ENCODE measurements around the gene NPTX2.

NPTX2 gene, protein sequence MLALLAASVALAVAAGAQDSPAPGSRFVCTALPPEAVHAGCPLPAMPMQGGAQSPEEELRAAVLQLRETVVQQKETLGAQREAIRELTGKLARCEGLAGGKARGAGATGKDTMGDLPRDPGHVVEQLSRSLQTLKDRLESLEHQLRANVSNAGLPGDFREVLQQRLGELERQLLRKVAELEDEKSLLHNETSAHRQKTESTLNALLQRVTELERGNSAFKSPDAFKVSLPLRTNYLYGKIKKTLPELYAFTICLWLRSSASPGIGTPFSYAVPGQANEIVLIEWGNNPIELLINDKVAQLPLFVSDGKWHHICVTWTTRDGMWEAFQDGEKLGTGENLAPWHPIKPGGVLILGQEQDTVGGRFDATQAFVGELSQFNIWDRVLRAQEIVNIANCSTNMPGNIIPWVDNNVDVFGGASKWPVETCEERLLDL

DNA sequence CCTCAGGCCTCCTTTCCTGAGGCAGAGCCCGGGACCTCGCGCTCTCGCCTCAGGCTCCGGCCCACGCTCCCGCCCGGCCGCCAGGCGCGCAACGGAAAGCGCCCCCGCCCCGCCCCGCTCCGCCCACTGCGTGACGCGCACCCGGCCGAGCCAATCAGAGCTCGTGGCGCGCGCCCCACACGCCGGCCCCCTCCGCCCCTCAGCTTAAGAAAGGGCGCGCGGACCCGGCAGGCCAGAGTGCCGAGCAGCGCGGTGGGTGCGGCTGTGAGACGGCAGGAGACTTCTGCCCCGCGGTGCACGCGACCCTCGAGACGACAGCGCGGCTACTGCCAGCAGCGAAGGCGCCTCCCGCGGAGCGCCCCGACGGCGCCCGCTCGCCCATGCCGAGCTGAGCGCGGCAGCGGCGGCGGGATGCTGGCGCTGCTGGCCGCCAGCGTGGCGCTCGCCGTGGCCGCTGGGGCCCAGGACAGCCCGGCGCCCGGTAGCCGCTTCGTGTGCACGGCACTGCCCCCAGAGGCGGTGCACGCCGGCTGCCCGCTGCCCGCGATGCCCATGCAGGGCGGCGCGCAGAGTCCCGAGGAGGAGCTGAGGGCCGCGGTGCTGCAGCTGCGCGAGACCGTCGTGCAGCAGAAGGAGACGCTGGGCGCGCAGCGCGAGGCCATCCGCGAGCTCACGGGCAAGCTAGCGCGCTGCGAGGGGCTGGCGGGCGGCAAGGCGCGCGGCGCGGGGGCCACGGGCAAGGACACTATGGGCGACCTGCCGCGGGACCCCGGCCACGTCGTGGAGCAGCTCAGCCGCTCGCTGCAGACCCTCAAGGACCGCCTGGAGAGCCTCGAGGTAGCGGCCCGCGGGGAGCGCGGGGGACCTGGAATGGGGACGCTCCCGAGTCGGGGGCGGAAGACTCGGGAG lies at the start of gene NPTX2:
NPTX2 (plus strand) TSS at position 235 of the 909 bp plus-strand sequence; CDS start at position 412, 177 bp downstream.
- no peaks in the 10 kb centered on the region for H3K9me2 ChIP-seq (replicated peaks; ENCODE audit: insufficient read depth, low read length)
- H3K4me1 ChIP-seq (ENCODE audit: low read length) = no peaks in the 10 kb centered on the region
- H3K4me3 ChIP-seq (ENCODE audit: low read length) = no peak within 1 kb of the TSS
- no peaks in the 10 kb centered on the region for H3K9me3 ChIP-seq (replicated peaks; ENCODE audit: insufficient read depth, low read length)
- no peak within 1 kb of the TSS for H3K27ac ChIP-seq (ENCODE audit: low read length)
- H4K20me1 ChIP-seq (ENCODE audit: insufficient read depth, low read length) = no peaks in the 10 kb centered on the region
- no peaks in the 10 kb centered on the region for H3F3A ChIP-seq (ENCODE audit: insufficient read depth, low read length)
- H2AFZ ChIP-seq (ENCODE audit: low read length) = no peak within 1 kb of the TSS
- no peaks in the 10 kb centered on the region for H3K36me3 ChIP-seq (replicated peaks; ENCODE audit: insufficient read depth, low read length)
- no peaks in the 10 kb centered on the region for H3K79me2 ChIP-seq (ENCODE audit: low read length)
- H3K27me3 ChIP-seq (replicated peaks; ENCODE audit: insufficient read depth, low read length) = peaks cover 3% of the 10 kb centered on the region; the same call in 1 of the 2 replicates
- no peak within 1 kb of the TSS for H3K9ac ChIP-seq (ENCODE audit: low read length)
- DNase-seq = no peak
- TF ChIP-seq, protein P1, sequence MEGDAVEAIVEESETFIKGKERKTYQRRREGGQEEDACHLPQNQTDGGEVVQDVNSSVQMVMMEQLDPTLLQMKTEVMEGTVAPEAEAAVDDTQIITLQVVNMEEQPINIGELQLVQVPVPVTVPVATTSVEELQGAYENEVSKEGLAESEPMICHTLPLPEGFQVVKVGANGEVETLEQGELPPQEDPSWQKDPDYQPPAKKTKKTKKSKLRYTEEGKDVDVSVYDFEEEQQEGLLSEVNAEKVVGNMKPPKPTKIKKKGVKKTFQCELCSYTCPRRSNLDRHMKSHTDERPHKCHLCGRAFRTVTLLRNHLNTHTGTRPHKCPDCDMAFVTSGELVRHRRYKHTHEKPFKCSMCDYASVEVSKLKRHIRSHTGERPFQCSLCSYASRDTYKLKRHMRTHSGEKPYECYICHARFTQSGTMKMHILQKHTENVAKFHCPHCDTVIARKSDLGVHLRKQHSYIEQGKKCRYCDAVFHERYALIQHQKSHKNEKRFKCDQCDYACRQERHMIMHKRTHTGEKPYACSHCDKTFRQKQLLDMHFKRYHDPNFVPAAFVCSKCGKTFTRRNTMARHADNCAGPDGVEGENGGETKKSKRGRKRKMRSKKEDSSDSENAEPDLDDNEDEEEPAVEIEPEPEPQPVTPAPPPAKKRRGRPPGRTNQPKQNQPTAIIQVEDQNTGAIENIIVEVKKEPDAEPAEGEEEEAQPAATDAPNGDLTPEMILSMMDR (IDR thresholded peaks at IDR 0.05; ENCODE audit: low read length) = no peak
- no peak within 1 kb of the TSS for H3K4me2 ChIP-seq (ENCODE audit: low read depth, low read length)

DNA sequence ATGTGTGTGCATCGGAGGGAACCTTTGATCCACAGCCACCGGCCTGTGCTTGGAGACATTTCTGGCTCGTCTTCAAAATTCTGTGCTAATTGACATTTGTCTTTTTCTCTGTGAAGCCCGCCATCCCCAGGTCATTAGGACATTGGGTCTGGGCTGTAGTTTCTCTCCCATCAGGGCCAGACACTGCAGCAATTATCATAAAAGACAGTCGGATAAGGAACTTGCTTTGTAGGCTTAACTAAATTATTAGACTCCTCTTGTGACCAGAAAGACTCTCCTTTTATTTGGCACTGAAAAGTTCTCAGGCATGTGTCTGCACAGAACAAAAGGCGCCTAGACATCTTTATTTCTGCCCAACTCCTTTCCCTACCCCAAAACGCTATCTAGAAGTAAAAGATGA lies 49.1 kb upstream of the NPTX2 start:
- no peaks in the 10 kb centered on the region for H3K4me1 ChIP-seq (ENCODE audit: low read length)
- H3F3A ChIP-seq (ENCODE audit: insufficient read depth, low read length) = no peaks in the 10 kb centered on the region

DNA sequence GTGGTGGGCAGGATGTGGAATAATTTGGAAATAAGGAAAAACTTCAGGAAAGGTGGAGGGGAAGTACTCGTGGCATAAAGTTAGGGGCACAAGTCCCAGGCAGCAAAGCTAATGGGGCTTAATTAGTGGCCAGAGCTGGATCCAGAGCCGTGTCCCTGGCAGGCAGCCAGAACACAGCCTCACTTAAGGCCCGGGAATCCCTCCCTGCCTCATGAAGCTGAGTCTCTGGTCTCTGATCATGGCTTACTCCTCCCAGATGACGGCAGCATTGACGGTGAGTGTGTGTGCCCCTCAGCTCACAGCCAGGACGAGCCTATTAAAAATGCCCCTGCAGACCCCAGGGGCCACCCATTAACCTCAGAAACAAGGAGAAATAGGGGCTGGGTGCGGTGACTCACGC lies 48.2 kb upstream of the NPTX2 start:
- H3K4me2 ChIP-seq (ENCODE audit: low read depth, low read length) = no peak overlapping the region
- H3K9me3 ChIP-seq (replicated peaks; ENCODE audit: insufficient read depth, low read length) = no peaks in the 10 kb centered on the region
- peaks cover 14% of the 10 kb centered on the region; the same call in 1 of the 2 replicates for H3K27me3 ChIP-seq (replicated peaks; ENCODE audit: insufficient read depth, low read length)
- H3K4me1 ChIP-seq (ENCODE audit: low read length) = no peaks in the 10 kb centered on the region
- no peak overlapping the region for H3K9ac ChIP-seq (ENCODE audit: low read length)
- no peaks in the 10 kb centered on the region for H3K9me2 ChIP-seq (replicated peaks; ENCODE audit: insufficient read depth, low read length)
- no peaks in the 10 kb centered on the region for H3K36me3 ChIP-seq (replicated peaks; ENCODE audit: insufficient read depth, low read length)
- H3K79me2 ChIP-seq (ENCODE audit: low read length) = no peaks in the 10 kb centered on the region
- no peak overlapping the region for H2AFZ ChIP-seq (ENCODE audit: low read length)
- no peak overlapping the region for H3K27ac ChIP-seq (ENCODE audit: low read length)
- TF ChIP-seq EZH2 (optimal IDR thresholded peaks at IDR 0.05; ENCODE audit: low read depth, low read length) = no peak
- TF ChIP-seq EZH2phosphoT487 (IDR thresholded peaks at IDR 0.05; ENCODE audit: low read length) = no peak
- TF ChIP-seq, protein P1 (IDR thresholded peaks at IDR 0.05; ENCODE audit: low read length) = no peak
- no peak overlapping the region for H3K4me3 ChIP-seq (ENCODE audit: low read length)
- no peak for DNase-seq
- no peaks in the 10 kb centered on the region for H4K20me1 ChIP-seq (ENCODE audit: insufficient read depth, low read length)
- no peaks in the 10 kb centered on the region for H3F3A ChIP-seq (ENCODE audit: insufficient read depth, low read length)

More for the DNA sequence above, 49.1 kb upstream of the NPTX2 start:
- H2AFZ ChIP-seq (ENCODE audit: low read length) = no peak overlapping the region
- no peak overlapping the region for H3K9ac ChIP-seq (ENCODE audit: low read length)
- no peak overlapping the region for H3K4me2 ChIP-seq (ENCODE audit: low read depth, low read length)
- H3K4me3 ChIP-seq (ENCODE audit: low read length) = no peak overlapping the region
- H3K9me3 ChIP-seq (replicated peaks; ENCODE audit: insufficient read depth, low read length) = no peaks in the 10 kb centered on the region
- H4K20me1 ChIP-seq (ENCODE audit: insufficient read depth, low read length) = no peaks in the 10 kb centered on the region
- no peaks in the 10 kb centered on the region for H3K36me3 ChIP-seq (replicated peaks; ENCODE audit: insufficient read depth, low read length)
- TF ChIP-seq, protein P1 (IDR thresholded peaks at IDR 0.05; ENCODE audit: low read length) = no peak
- TF ChIP-seq EZH2phosphoT487 (IDR thresholded peaks at IDR 0.05; ENCODE audit: low read length) (no peak), EZH2 (optimal IDR thresholded peaks at IDR 0.05; ENCODE audit: low read depth, low read length) (no peak)
- DNase-seq = no peak
- no peak overlapping the region for H3K27ac ChIP-seq (ENCODE audit: low read length)
- H3K27me3 ChIP-seq (replicated peaks; ENCODE audit: insufficient read depth, low read length) = peaks cover 14% of the 10 kb centered on the region; the same call in 1 of the 2 replicates
- H3K79me2 ChIP-seq (ENCODE audit: low read length) = no peaks in the 10 kb centered on the region
- H3K9me2 ChIP-seq (replicated peaks; ENCODE audit: insufficient read depth, low read length) = no peaks in the 10 kb centered on the region
